SU-DHL-6 (cell line): Measurements from ENCODE around the gene MAP3K2.

ENCODE experiments used
- EZH2phosphoT487 ChIP-seq: fragments of 200-600 bp; sonication (generic), shearing (Covaris generic); conservative IDR thresholded peaks from 2 replicates; pipeline ENCODE4 v1.6.1; 2018; ENCODE audit warnings: mild to moderate bottlenecking, antibody characterized with exemption, low read length, moderate library complexity, mixed read lengths
- TF ChIP-seq, protein P1 (sequence below): fragments of 200-600 bp; sonication (generic); IDR thresholded peaks from one replicate; pipeline ENCODE4 v1.5.1; 2017; ENCODE audit warnings: antibody characterized with exemption, mild to moderate bottlenecking, low read length, moderate library complexity; ENCODE audit not compliant: insufficient read depth, poor library complexity, severe bottlenecking

DNA sequence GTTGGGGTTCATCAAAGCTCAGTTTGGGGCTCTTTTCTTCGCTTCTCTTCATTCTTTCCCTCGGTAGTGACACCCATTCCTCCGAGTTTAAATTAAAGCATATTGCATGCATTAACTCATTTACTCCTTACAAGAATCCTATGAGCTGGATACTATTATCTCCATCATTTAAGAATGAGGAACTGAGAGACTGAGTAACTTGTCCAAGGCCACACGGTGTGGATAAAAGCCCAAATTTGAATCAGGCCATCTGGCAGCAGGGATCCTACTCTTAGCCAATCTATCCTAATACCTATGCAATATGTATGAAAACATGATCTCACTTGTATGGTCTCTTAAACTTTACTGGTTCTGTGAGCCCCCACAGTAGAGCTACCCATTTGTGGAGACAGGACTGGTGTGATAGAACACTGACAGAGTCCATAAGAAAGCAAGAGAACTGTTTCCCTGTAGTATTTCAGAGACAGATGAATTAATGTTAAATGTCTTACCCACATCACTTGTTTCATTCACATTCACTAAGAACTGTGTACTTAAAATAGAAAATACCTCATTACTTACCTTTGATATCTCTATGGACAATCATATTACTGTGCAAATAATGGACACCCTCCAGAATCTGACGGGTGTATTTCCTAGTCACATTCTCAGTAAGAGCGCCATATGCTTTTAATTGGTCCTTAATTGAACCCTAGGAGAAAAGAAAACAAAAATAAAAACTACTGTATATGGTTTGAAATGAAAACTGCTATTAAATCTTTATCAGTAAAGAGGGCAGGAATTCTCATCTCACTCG lies 73.4 kb downstream of the MAP3K2 start:
- TF ChIP-seq, protein P1, sequence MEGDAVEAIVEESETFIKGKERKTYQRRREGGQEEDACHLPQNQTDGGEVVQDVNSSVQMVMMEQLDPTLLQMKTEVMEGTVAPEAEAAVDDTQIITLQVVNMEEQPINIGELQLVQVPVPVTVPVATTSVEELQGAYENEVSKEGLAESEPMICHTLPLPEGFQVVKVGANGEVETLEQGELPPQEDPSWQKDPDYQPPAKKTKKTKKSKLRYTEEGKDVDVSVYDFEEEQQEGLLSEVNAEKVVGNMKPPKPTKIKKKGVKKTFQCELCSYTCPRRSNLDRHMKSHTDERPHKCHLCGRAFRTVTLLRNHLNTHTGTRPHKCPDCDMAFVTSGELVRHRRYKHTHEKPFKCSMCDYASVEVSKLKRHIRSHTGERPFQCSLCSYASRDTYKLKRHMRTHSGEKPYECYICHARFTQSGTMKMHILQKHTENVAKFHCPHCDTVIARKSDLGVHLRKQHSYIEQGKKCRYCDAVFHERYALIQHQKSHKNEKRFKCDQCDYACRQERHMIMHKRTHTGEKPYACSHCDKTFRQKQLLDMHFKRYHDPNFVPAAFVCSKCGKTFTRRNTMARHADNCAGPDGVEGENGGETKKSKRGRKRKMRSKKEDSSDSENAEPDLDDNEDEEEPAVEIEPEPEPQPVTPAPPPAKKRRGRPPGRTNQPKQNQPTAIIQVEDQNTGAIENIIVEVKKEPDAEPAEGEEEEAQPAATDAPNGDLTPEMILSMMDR = no peak
- no peak for TF ChIP-seq EZH2phosphoT487
